ENCODE results near the gene PDE4A. TPM values are rescaled to one million over a fixed set of nuclear protein-coding genes. Genes with fewer than 3 reads are reported as not detected.
A peak's percentile ranks its signal among the peaks of the same experiment; 100 is the strongest.

Gene PDE4A
- total RNA-seq, 4 donors from 2014 or later, result 9.0 to 15.9 (median 13.1) TPM

DNA sequence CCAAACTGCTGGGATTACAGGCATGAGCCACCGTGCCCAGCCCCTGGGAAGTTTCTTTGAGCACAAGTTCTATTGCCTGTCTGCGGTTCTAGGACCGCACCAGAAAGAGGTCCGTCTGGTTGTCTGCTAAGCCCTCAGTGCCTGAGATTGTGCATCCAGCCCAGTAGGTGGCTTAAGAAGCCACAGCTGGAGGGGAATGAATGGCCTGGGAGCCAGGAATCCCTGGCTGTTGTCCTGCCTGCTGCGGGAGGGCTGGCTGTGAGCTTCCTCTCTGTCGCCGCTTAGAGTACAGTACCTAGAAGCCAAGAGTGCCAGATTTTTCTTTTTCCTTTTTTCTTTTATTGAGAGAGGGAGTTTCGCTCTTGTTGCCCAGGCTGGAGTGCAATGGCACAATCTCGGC lies 35.8 kb upstream of the PDE4A start:
- H3K9me3 ChIP-seq, result no peaks in the 10 kb centered on the region
- no peaks in the 10 kb centered on the region for H3K36me3 ChIP-seq
- H3K27ac ChIP-seq, result no peak overlapping the region
- in situ Hi-C loops (cut with MboI; ENCODE audit: low pct_ligation_motif_present in 1 of 4, low pct_unique_long_range_greater_than_20kb in 1 of 4, low sequenced_read_pairs in 3 of 4) (loop anchor here (5.0 to 25.0 kb wide), 2 partner anchors 117 to 447 kb away; partner anchors contain the start of gene OLFM2 (in 3 of the 4)), intact Hi-C loops (cut with DNase I; ENCODE audit: low total_unique reads) (no loop called here)
- H3K27me3 ChIP-seq, result no peaks in the 10 kb centered on the region
- DNase-seq, result no peak
- 86 to 89% methylated on average over 5 to 9 of the region's 9 CpGs for WGBS, 2 donors (ENCODE audit: low coverage in 1 of 2)
- H3K4me3 ChIP-seq, result no peak overlapping the region
- H3K4me1 ChIP-seq, result peaks cover 2 to 13% (median 9%) of the 10 kb centered on the region in 4 donors
- TF ChIP-seq, protein P1, sequence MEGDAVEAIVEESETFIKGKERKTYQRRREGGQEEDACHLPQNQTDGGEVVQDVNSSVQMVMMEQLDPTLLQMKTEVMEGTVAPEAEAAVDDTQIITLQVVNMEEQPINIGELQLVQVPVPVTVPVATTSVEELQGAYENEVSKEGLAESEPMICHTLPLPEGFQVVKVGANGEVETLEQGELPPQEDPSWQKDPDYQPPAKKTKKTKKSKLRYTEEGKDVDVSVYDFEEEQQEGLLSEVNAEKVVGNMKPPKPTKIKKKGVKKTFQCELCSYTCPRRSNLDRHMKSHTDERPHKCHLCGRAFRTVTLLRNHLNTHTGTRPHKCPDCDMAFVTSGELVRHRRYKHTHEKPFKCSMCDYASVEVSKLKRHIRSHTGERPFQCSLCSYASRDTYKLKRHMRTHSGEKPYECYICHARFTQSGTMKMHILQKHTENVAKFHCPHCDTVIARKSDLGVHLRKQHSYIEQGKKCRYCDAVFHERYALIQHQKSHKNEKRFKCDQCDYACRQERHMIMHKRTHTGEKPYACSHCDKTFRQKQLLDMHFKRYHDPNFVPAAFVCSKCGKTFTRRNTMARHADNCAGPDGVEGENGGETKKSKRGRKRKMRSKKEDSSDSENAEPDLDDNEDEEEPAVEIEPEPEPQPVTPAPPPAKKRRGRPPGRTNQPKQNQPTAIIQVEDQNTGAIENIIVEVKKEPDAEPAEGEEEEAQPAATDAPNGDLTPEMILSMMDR (IDR thresholded peaks at IDR 0.05), result no peak
- no peak for TF ChIP-seq EP300 (IDR thresholded peaks at IDR 0.05; ENCODE audit: low read depth)

DNA sequence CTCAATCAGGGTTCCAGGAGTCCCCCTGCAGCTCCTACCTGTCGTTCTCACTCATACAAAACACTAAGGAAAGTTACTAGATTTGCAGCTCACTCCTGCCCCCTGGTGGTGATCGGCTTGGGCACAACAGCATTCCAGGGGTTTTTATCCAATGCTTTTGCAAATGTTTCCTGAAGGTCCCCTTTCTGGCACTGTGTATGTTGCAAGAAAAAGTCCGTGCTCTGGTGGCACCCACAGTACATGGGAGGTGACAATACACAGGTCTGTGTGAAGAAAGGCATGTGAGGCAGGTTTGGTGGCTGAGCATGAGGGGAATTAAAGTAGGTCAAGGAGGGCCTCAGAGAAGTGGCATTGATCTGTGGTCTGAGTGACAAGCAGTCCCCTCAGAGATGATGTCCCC lies 31.4 kb upstream of the PDE4A start:
- in situ Hi-C loops (cut with MboI; ENCODE audit: low pct_ligation_motif_present in 1 of 4, low pct_unique_long_range_greater_than_20kb in 1 of 4, low sequenced_read_pairs in 3 of 4), result loop anchor here in 3 of 4 donors (5.0 to 25.0 kb wide), 3 partner anchors 122 to 452 kb away; partner anchors contain the start of gene OLFM2 (in 3 of the 3)
- H3K27ac ChIP-seq, result no peak overlapping the region
- H3K9me3 ChIP-seq, result no peaks in the 10 kb centered on the region
- intact Hi-C loops (cut with DNase I; ENCODE audit: low total_unique reads), result loop anchor here (1.0 kb wide), 1 partner anchor 120 kb away; no protein-coding TSS in a partner anchor
- WGBS, 2 donors (ENCODE audit: low coverage in 1 of 2), result 0% methylated on average over 3 of the region's 3 CpGs; no CpG with 5 or more reads in 1 of the 2 donors
- H3K4me3 ChIP-seq, result no peak overlapping the region
- DNase-seq, result peak; percentile 93
- H3K4me1 ChIP-seq, result peaks cover 0 to 5% (median 0%) of the 10 kb centered on the region in 4 donors
- peaks cover 0 to 32% (median 11%) of the 10 kb centered on the region in 4 donors for H3K36me3 ChIP-seq
- H3K27me3 ChIP-seq, result no peaks in the 10 kb centered on the region
- TF ChIP-seq POLR2AphosphoS5 (IDR thresholded peaks at IDR 0.05) (peak in 1 of 3 donors; percentile 4), EP300 (IDR thresholded peaks at IDR 0.05; ENCODE audit: low read depth) (no peak)
- TF ChIP-seq, protein P1 (IDR thresholded peaks at IDR 0.05), result peak; percentile 91 to 96 (median 93)

GRCh38 chr19:10389863-10390262 lies 30.5 kb upstream of the PDE4A start:
- no peak for DNase-seq
- in situ Hi-C loops (cut with MboI; ENCODE audit: low pct_ligation_motif_present in 1 of 4, low pct_unique_long_range_greater_than_20kb in 1 of 4, low sequenced_read_pairs in 3 of 4) (loop anchor here in 3 of 4 donors (5.0 to 25.0 kb wide), 3 partner anchors 123 to 453 kb away; partner anchors contain the start of gene OLFM2 (in 3 of the 3)), intact Hi-C loops (cut with DNase I; ENCODE audit: low total_unique reads) (loop anchor here (1.0 kb wide), 1 partner anchor 121 kb away; no protein-coding TSS in a partner anchor)
- no peaks in the 10 kb centered on the region for H3K9me3 ChIP-seq
- no peak overlapping the region for H3K4me3 ChIP-seq
- H3K36me3 ChIP-seq, result peaks cover 0 to 36% (median 15%) of the 10 kb centered on the region in 4 donors
- 61% methylated on average over 12 of the region's 12 CpGs; no CpG with 5 or more reads in 1 of the 2 donors for WGBS, 2 donors (ENCODE audit: low coverage in 1 of 2)
- no peak overlapping the region for H3K27ac ChIP-seq
- TF ChIP-seq POLR2A (IDR thresholded peaks at IDR 0.05) (no peak), POLR2AphosphoS5 (IDR thresholded peaks at IDR 0.05) (no peak), EP300 (IDR thresholded peaks at IDR 0.05; ENCODE audit: low read depth) (no peak)
- TF ChIP-seq, protein P1 (IDR thresholded peaks at IDR 0.05), result no peak
- no peaks in the 10 kb centered on the region for H3K27me3 ChIP-seq
- H3K4me1 ChIP-seq, result peaks cover 0 to 5% (median 0%) of the 10 kb centered on the region in 4 donors

DNA sequence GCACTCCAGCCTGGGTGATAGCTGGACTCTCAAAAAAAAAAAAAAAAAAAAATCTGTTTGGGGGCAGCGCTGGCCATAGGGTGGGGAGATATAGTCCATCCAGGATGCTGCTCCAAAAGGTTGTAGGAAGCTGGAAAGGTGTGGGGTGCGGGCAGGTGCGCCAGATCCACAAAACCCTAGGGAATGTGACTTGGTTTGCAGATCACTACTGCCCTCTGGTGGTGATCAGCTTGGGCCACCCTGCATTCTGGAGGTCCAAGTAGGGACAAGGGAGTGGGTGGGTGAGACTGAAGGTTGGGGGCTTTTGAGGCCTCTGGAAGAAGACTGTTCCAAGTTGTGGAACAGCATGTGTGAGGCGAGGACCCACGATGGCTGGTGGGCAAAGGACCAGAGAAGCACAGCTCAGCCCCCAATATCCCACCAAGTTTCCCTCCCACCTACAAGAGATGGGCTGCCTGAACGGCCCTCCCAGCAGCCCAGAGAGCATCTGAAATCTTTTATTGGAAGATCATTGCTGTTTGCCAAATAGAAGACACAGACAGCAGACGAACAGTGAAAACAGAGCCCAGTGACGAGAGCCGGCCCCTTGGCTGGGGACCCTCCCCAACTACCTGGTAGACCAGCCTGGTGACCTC lies 29.6 kb upstream of the PDE4A start:
- H3K4me1 ChIP-seq, result peaks cover 0 to 5% (median 0%) of the 10 kb centered on the region in 4 donors
- no peak overlapping the region for H3K4me3 ChIP-seq
- WGBS, 2 donors (ENCODE audit: low coverage in 1 of 2), result 52% methylated on average over 9 of the region's 9 CpGs; no CpG with 5 or more reads in 1 of the 2 donors
- H3K36me3 ChIP-seq, result peaks cover 0 to 36% (median 18%) of the 10 kb centered on the region in 4 donors
- H3K27ac ChIP-seq, result no peak overlapping the region
- DNase-seq, result peak; percentile 71
- no peaks in the 10 kb centered on the region for H3K27me3 ChIP-seq
- H3K9me3 ChIP-seq, result no peaks in the 10 kb centered on the region
- TF ChIP-seq, protein P1 (IDR thresholded peaks at IDR 0.05), result peak; percentile 75 to 86 (median 84)
- TF ChIP-seq POLR2A (IDR thresholded peaks at IDR 0.05) (no peak), EP300 (IDR thresholded peaks at IDR 0.05; ENCODE audit: low read depth) (no peak), POLR2AphosphoS5 (IDR thresholded peaks at IDR 0.05) (peak in 1 of 3 donors; percentile 36)
- intact Hi-C loops (cut with DNase I; ENCODE audit: low total_unique reads) (no loop called here), in situ Hi-C loops (cut with MboI; ENCODE audit: low pct_ligation_motif_present in 1 of 4, low pct_unique_long_range_greater_than_20kb in 1 of 4, low sequenced_read_pairs in 3 of 4) (loop anchor here in 3 of 4 donors (25.0 kb wide), 1 partner anchor 453 kb away; the partner anchor contains the start of gene OLFM2 (in 3 of the 3))

Data from transverse colon (tissue), 4 donors.